Spinal cord (tissue), 10 donors: ENCODE measurements around the gene FGF7. TPM values are rescaled to one million over a fixed set of nuclear protein-coding genes. Genes with fewer than 3 reads are reported as not detected.
"Not testable (repeated sequence)": the region's sequence is repeated elsewhere in the genome, so short reads cannot be mapped to it uniquely, and the experiment has no call there.

Experiments
- DNase-seq, 6 donors: peaks; one replicate each; pipeline versions ENCODE4 v3.0.0 to v3.0.0-alpha.2; 2013 to 2015; ENCODE audit warnings: low spot score in 6 of 6, low read depth in 4 of 6
- H3K27ac ChIP-seq: one replicate; pipeline ENCODE4 v1.5.1; 2013; ENCODE audit warnings: low read depth, low read length, control low read depth
- H3K27me3 ChIP-seq: one replicate; pipeline ENCODE4 v1.6.1; 2013; ENCODE audit warnings: low read length; ENCODE audit not compliant: control insufficient read depth, insufficient read depth
- H3K36me3 ChIP-seq: one replicate; pipeline ENCODE4 v1.6.1; 2013; ENCODE audit warnings: low read length; ENCODE audit not compliant: control insufficient read depth, insufficient read depth
- H3K4me1 ChIP-seq: one replicate; pipeline ENCODE4 v1.6.1; 2013; ENCODE audit warnings: low read length; ENCODE audit not compliant: control insufficient read depth, insufficient read depth
- H3K4me3 ChIP-seq: one replicate; pipeline ENCODE4 v1.5.1; 2013; ENCODE audit warnings: low read depth, low read length, control low read depth
- H3K9me3 ChIP-seq: one replicate; pipeline ENCODE4 v1.6.1; 2013; ENCODE audit warnings: low read length; ENCODE audit not compliant: control insufficient read depth, insufficient read depth
- WGBS: methylation state at CpG from one replicate; pipeline ENCODE4 v1.1.5; 2013; ENCODE audit warnings: missing lambda C conversion rate; ENCODE audit not compliant: insufficient coverage; 5-methylcytosine and 5-hydroxymethylcytosine counted together
- polyA plus RNA-seq, 2 donors: library from polyadenylated mRNA; unstranded; fragments of 120-200 nt; gene quantifications; one replicate each; pipeline ENCODE4 v1.2.1, GENCODE V29; 2013; ENCODE audit not compliant: insufficient read length in 2 of 2
- total RNA-seq, 2 donors: library from RNA; depleted of rRNA in 1 of 2; stranded (reverse); fragments of 120-200 nt in 1 of 2; fragments of >200 nt in 1 of 2; gene quantifications; one replicate each; pipeline versions ENCODE4 v1.2.3 to v1.2.4, GENCODE V29; 2013 to 2014
- donor health status: healthy.

The FGF7 gene
- total and polyA plus RNA-seq, 4 donors: 4.2 to 10.4 (median 5.7) TPM

DNA sequence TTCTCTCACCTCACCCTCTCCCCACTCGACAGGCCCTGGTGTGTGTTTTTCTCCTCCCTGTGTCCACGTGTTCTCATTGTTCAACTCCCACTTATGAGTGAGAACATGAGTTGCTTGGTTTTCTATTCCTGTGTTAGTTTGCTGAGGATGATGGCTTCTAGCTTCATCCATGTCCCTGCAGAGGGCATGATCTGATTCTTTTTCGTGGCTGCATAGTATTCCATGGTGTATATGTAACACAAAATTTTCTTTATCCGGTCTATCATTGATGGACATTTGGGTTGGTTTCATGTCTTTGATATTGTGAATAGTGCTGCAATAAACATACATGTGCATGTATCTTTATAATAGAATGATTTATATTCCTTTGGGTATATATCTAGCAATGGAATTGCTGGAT, 89.7 kb downstream of the FGF7 start:
- not testable (repeated sequence) for H3K4me1 ChIP-seq, H3K36me3 ChIP-seq, H3K4me3 ChIP-seq, H3K9me3 ChIP-seq, H3K27me3 ChIP-seq, H3K27ac ChIP-seq, DNase-seq
- no CpG with 5 or more reads among the region's 4 CpGs for whole genome bisulfite sequencing

DNA sequence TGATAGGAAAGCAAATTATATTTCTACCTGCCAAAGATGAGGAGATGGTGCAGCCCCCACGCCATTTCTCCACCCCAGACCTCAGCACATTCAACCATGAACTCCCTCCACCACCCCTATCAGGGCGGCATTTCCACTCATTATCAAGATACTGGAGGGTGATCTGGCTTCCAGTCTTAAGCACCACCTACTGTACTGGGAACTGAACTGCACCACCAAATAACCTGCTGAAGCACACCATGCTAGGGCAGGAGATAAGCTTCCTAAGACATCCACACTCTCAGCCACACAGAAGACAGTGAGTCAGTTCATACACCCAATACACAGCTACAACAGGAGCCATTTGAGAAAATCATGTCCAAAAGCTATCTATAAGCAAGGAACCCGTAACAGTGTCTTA, 98.8 kb downstream of the FGF7 start:
- no peak for DNase-seq
- 78% methylated on average over 2 of the region's 3 CpGs for WGBS
- Histone ChIP-seq H3K36me3 (no peaks in the 10 kb centered on the region), H3K27ac (no peak overlapping the region), H3K27me3 (no peaks in the 10 kb centered on the region), H3K4me1 (no peaks in the 10 kb centered on the region), H3K9me3 (peaks cover 2% of the 10 kb centered on the region), H3K4me3 (no peak overlapping the region)

DNA sequence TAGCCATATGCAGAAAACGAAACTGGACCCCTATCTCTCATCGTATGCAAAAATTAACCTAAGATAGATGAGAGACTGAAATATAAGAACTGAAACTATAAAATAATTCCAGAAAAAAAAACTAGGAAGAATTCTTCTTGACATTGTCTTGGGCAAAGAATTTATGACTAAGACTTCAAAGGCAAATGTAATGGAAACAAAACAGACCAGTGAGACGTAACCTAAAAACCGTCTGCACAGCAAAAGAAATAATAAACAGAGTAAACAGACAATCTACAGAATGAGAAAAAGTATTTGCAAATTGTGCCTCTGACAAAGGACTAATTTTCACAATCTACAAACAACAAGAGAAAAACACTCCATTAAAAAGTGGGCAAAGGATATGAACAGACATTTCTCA, 105.2 kb downstream of the FGF7 start:
- no CpG with 5 or more reads among the region's 4 CpGs for WGBS
- H3K27me3 ChIP-seq: no peaks in the 10 kb centered on the region
- no peaks in the 10 kb centered on the region for H3K36me3 ChIP-seq
- no peaks in the 10 kb centered on the region for H3K4me1 ChIP-seq
- no peak overlapping the region for H3K4me3 ChIP-seq
- no peak for DNase-seq
- no peak overlapping the region for H3K27ac ChIP-seq
- no peaks in the 10 kb centered on the region for H3K9me3 ChIP-seq

DNA sequence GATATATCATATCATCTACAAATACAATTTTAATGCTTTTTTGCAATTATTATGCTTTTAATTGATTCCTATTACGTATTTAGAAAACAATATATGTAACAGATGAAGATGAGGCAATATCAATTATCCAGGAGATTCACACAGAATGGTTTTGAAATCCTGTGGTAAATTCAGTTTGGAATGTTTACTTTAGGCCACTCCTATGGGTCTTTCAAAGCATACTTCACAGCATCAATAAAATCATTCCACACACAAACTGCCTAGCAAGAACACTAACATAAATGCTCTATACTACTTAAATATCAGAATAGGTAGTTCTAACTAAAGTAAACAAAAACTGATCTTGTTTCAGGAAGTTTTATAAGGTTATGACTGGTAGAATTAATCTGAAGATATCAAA, 107.0 kb downstream of the FGF7 start:
- H3K36me3 ChIP-seq: no peaks in the 10 kb centered on the region
- no CpG with 5 or more reads among the region's 1 CpG for WGBS

More for the DNA sequence above, 107.0 kb downstream of the FGF7 start:
- Histone ChIP-seq H3K4me3 (no peak overlapping the region), H3K4me1 (no peaks in the 10 kb centered on the region), H3K9me3 (no peaks in the 10 kb centered on the region), H3K27me3 (no peaks in the 10 kb centered on the region), H3K27ac (no peak overlapping the region)
- no peak for DNase-seq

Other genes starting within 250 kb of the FGF7 start
- gene FAM227B, start 197.6 kb downstream of the FGF7 start, total RNA-seq: 10 to 100 TPM in 1 of 2 donors, 1 to 10 TPM in 1; 8.3 to 12.9 TPM
- 1 to 10 TPM; 6.2 to 7.6 TPM for gene FAM227B, start 197.6 kb downstream of the FGF7 start, polyA plus RNA-seq
- gene DTWD1, start 197.8 kb downstream of the FGF7 start, total RNA-seq: 10 to 100 TPM; 29.8 to 36.1 TPM
- 10 to 100 TPM; 20.8 to 24.9 TPM for gene DTWD1, start 197.8 kb downstream of the FGF7 start, polyA plus RNA-seq